ENCODE measurements around the gene ASCC1. TPM values are rescaled to one million over a fixed set of nuclear protein-coding genes. Genes with fewer than 3 reads are reported as not detected.

Gene ASCC1
- total and polyA plus RNA-seq, 2 donors (not counting 3 experiments of a cell fraction or from before 2014, with no cell fraction given) = 16.0 to 24.9 TPM

DNA sequence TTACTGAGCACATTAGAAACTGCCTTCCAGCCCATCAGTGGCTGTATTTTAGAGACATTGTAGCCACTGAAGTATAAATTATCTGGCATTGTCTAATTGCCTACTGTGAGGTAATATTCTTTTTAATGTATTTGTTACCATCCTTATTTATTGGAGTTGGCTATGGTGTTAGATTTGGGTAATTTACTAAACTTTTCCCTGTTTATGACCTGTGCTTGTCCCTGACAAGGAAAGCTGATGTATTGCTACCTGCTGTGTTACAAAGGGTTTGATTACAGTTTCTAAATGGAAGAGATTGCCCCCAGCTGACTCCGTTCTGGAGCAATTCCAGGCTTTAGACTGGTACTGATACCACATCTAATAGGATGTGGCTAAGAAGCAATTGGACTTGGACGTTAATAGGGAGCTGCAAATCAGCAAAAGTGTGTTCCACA lies 12.3 kb upstream of the ASCC1 start:
- Histone ChIP-seq H4K20me1 (replicated peaks; ENCODE audit: control insufficient read depth, extremely low read depth, insufficient read depth, low read length) (no peaks in the 10 kb centered on the region), H3K4me2 (ENCODE audit: insufficient read depth, low read length) (no peak overlapping the region), H3K79me2 (ENCODE audit: control insufficient read depth, insufficient read depth, low read length) (no peaks in the 10 kb centered on the region), H3K9me3 (replicated peaks; ENCODE audit: control insufficient read depth, insufficient read depth, low read length) (no peaks in the 10 kb centered on the region), H3K9me1 (replicated peaks; ENCODE audit: control insufficient read depth, extremely low read depth, insufficient read depth, low read length) (no peaks in the 10 kb centered on the region), H3K27ac (ENCODE audit: insufficient read depth, low read depth, low read length) (no peak overlapping the region), H3K9ac (replicated peaks; ENCODE audit: extremely low read depth, insufficient read depth, low read length) (no peak overlapping the region), H3K27me3 (ENCODE audit: control insufficient read depth in 2 of 2, insufficient read depth in 2 of 2, low read length in 2 of 2) (no peaks in the 10 kb centered on the region), H3K36me3 (ENCODE audit: control insufficient read depth in 2 of 2, extremely low read depth in 1 of 2, insufficient read depth in 2 of 2, low read length in 2 of 2) (peaks cover 0 to 4% of the 10 kb centered on the region in 2 experiments), H3K4me1 (ENCODE audit: control insufficient read depth, extremely low read depth, insufficient read depth, low read length) (peaks cover 8% of the 10 kb centered on the region), H3K4me3 (replicated peaks in 1 of 3; ENCODE audit: insufficient read depth in 1 of 3, low read depth in 1 of 3, low read length in 3 of 3) (no peak overlapping the region), H2AFZ (ENCODE audit: low read depth, low read length) (no peak overlapping the region)
- no TSS peak for BruUV-seq (replicated peaks)
- intact Hi-C loops (cut with micrococcal nuclease) (no loop called here), dilution Hi-C loops (cut with MboI; ENCODE audit: extremely low pct_ligation_motif_present, low sequenced_read_pairs) (no loop called here)
- POLR2A ChIA-PET = interaction anchor here (2.3 kb wide), 1 partner anchor 45 kb away, joined by 8 read pairs; the partner anchor contains the start of gene DDIT4
- TF ChIP-seq EZH2 (IDR thresholded peaks at IDR 0.05; ENCODE audit: borderline replicate concordance, low read depth, low read length, severe bottlenecking) (no peak), MAX (IDR thresholded peaks at IDR 0.05; ENCODE audit: insufficient read depth, insufficient read length) (no peak), POLR2A (IDR thresholded peaks at IDR 0.05; ENCODE audit: low read depth, low read length) (no peak), JUN (IDR thresholded peaks at IDR 0.05; ENCODE audit: borderline replicate concordance, insufficient read depth, insufficient read length, low read depth) (no peak), MYC (IDR thresholded peaks at IDR 0.05; ENCODE audit: low read depth, low read length) (no peak), CTCF (IDR thresholded peaks at IDR 0.05; ENCODE audit: extremely low read depth in 1 of 2, insufficient read depth in 1 of 2, low read depth in 1 of 2, low read length in 2 of 2) (no peak), POLR2AphosphoS5 (IDR thresholded peaks at IDR 0.05; ENCODE audit: insufficient read depth, low read depth, low read length) (no peak), GATA2 (IDR thresholded peaks at IDR 0.05; ENCODE audit: insufficient read depth, insufficient read length, low read depth, low read length) (no peak), FOS (IDR thresholded peaks at IDR 0.05; ENCODE audit: borderline replicate concordance, insufficient read depth, low read length) (no peak)
- no peak for FAIRE-seq
- DNase-seq (ENCODE audit: low read depth, low spot score) = no peak
- CTCF ChIA-PET = interaction anchor here (1.1 to 1.7 kb wide), 5 partner anchors 9 to 109 kb away, joined by 3 to 11 read pairs (median 4); no protein-coding TSS in a partner anchor
